DOHH2 (cell line): ENCODE data around the gene REP15.

Source experiments
- H3F3A ChIP-seq: fragments of 200-600 bp; sonication (generic), shearing (Covaris generic); 2 replicates; pipeline ENCODE4 v1.6.0; 2016; ENCODE audit warnings: antibody characterized with exemption, mild to moderate bottlenecking; ENCODE audit not compliant: control insufficient read depth, insufficient read depth
- H3K27ac ChIP-seq: fragments of 200-600 bp; sonication (generic); 2 replicates; pipeline ENCODE4 v1.5.1; 2014; ENCODE audit warnings: low read depth, mild to moderate bottlenecking, low read length, moderate library complexity
- H3K27me3 ChIP-seq: fragments of 200-600 bp; sonication (generic); 2 replicates; pipeline ENCODE4 v1.6.1; 2014; ENCODE audit warnings: mild to moderate bottlenecking, low read length, mixed read lengths; ENCODE audit not compliant: control insufficient read depth
- H3K36me3 ChIP-seq: fragments of 200-600 bp; sonication (generic); 2 replicates; pipeline ENCODE4 v1.6.1; 2014; ENCODE audit warnings: mild to moderate bottlenecking, low read length, moderate library complexity, mixed read lengths; ENCODE audit not compliant: control insufficient read depth
- H3K4me1 ChIP-seq: fragments of 200-600 bp; sonication (generic); 2 replicates; pipeline ENCODE4 v1.6.1; 2014; ENCODE audit warnings: mild to moderate bottlenecking, low read length, mixed read lengths; ENCODE audit not compliant: control insufficient read depth
- H3K4me2 ChIP-seq: fragments of 200-600 bp; sonication (generic); 2 replicates; pipeline ENCODE4 v1.6.0; 2014; ENCODE audit warnings: mild to moderate bottlenecking, low read length, moderate library complexity
- H3K4me3 ChIP-seq: fragments of 200-600 bp; sonication (generic); 2 replicates; pipeline ENCODE4 v1.5.1; 2014; ENCODE audit warnings: mild to moderate bottlenecking, low read length, mixed read lengths
- H3K79me2 ChIP-seq: fragments of 200-600 bp; sonication (generic); 2 replicates; pipeline ENCODE4 v1.6.1; 2014; ENCODE audit warnings: mild to moderate bottlenecking, low read length, mixed read lengths; ENCODE audit not compliant: control insufficient read depth
- H3K9me2 ChIP-seq: fragments of 200-600 bp; sonication (generic); replicated peaks from 2 replicates; pipeline ENCODE4 v1.6.1; 2014; ENCODE audit warnings: mild to moderate bottlenecking, low read length, mixed read lengths; ENCODE audit not compliant: control insufficient read depth
- H3K9me3 ChIP-seq: fragments of 200-600 bp; sonication (generic); 2 replicates; pipeline ENCODE4 v1.6.1; 2014; ENCODE audit warnings: antibody characterized with exemption, low read length, mixed read lengths; ENCODE audit not compliant: control insufficient read depth, insufficient read depth
- H4K20me1 ChIP-seq: fragments of 200-600 bp; sonication (generic); 2 replicates; pipeline ENCODE4 v1.6.0; 2014; ENCODE audit warnings: low read depth, mild to moderate bottlenecking, antibody characterized with exemption, low read length, moderate library complexity; ENCODE audit not compliant: control insufficient read depth, insufficient read depth
- CTCF ChIP-seq: fragments of 200-600 bp; sonication (generic); IDR thresholded peaks from one replicate; pipeline ENCODE4 v1.5.1; 2014; ENCODE audit warnings: antibody characterized with exemption, mild to moderate bottlenecking, low read depth, low read length; ENCODE audit not compliant: poor library complexity, severe bottlenecking
- EZH2phosphoT487 ChIP-seq: fragments of 200-600 bp; sonication (generic); IDR thresholded peaks from 2 replicates; pipeline ENCODE4 v1.6.1; 2017; ENCODE audit warnings: borderline replicate concordance, mild to moderate bottlenecking, antibody characterized with exemption, low read length, moderate library complexity, mixed read lengths

Gene REP15

GRCh38 chr12:27665704-27666103 is 30.5 kb upstream of the REP15 start:
- Histone ChIP-seq H3K36me3 (no peaks in the 10 kb centered on the region), H3K27me3 (no peaks in the 10 kb centered on the region), H3K79me2 (no peaks in the 10 kb centered on the region), H3F3A (no peaks in the 10 kb centered on the region), H3K4me1 (no peaks in the 10 kb centered on the region), H3K4me3 (no peak overlapping the region), H3K9me3 (no peaks in the 10 kb centered on the region), H3K4me2 (no peak overlapping the region), H3K27ac (no peak overlapping the region), H3K9me2 (no peaks in the 10 kb centered on the region), H4K20me1 (no peaks in the 10 kb centered on the region)
- no peak for TF ChIP-seq EZH2phosphoT487

GRCh38 chr12:27666510-27666909 is 29.7 kb upstream of the REP15 start:
- no peaks in the 10 kb centered on the region for H3K79me2 ChIP-seq
- H3F3A ChIP-seq = no peaks in the 10 kb centered on the region
- H3K27ac ChIP-seq = no peak overlapping the region
- H3K36me3 ChIP-seq = no peaks in the 10 kb centered on the region
- TF ChIP-seq EZH2phosphoT487 (no peak), CTCF (no peak)
- no peak overlapping the region for H3K4me3 ChIP-seq
- no peaks in the 10 kb centered on the region for H3K9me3 ChIP-seq
- no peaks in the 10 kb centered on the region for H4K20me1 ChIP-seq
- H3K27me3 ChIP-seq = no peaks in the 10 kb centered on the region
- H3K4me1 ChIP-seq = no peaks in the 10 kb centered on the region
- no peaks in the 10 kb centered on the region for H3K9me2 ChIP-seq
- H3K4me2 ChIP-seq = no peak overlapping the region

- Histone ChIP-seq H3F3A (no peaks in the 10 kb centered on the region), H3K4me1 (no peaks in the 10 kb centered on the region), H3K9me3 (no peaks in the 10 kb centered on the region), H3K9me2 (no peaks in the 10 kb centered on the region), H3K27me3 (no peaks in the 10 kb centered on the region), H3K36me3 (no peaks in the 10 kb centered on the region), H3K27ac (no peak overlapping the region), H4K20me1 (no peaks in the 10 kb centered on the region), H3K79me2 (no peaks in the 10 kb centered on the region), H3K4me3 (no peak overlapping the region), H3K4me2 (no peak overlapping the region)
- TF ChIP-seq EZH2phosphoT487 (no peak), CTCF (no peak)
Measured at GRCh38 chr12:27667540-27667939, 28.7 kb upstream of the REP15 start.

- H3K36me3 ChIP-seq = no peaks in the 10 kb centered on the region
- no peaks in the 10 kb centered on the region for H3K4me1 ChIP-seq
- H3K27ac ChIP-seq = no peak overlapping the region
- no peaks in the 10 kb centered on the region for H3F3A ChIP-seq
- H3K4me2 ChIP-seq = no peak overlapping the region
- H3K4me3 ChIP-seq = no peak overlapping the region
- TF ChIP-seq CTCF = no peak
- no peak for TF ChIP-seq EZH2phosphoT487
- H3K9me3 ChIP-seq = no peaks in the 10 kb centered on the region
- no peaks in the 10 kb centered on the region for H4K20me1 ChIP-seq
- no peaks in the 10 kb centered on the region for H3K9me2 ChIP-seq
- H3K79me2 ChIP-seq = no peaks in the 10 kb centered on the region
- no peaks in the 10 kb centered on the region for H3K27me3 ChIP-seq
Measured at GRCh38 chr12:27672051-27672450, 24.2 kb upstream of the REP15 start.
